ENCODE data around the gene MYO16.

GRCh38 chr13:108911807-108912206 lies 282.4 kb downstream of the MYO16 start:
- TF ChIP-seq EZH2 (IDR thresholded peaks at IDR 0.05; ENCODE audit: borderline replicate concordance) (no peak), CTCF (IDR thresholded peaks at IDR 0.05; ENCODE audit: poor library complexity) (no peak)

Measured in hepatocyte (in vitro differentiated cells).